Uterus (tissue), 2 donors: ENCODE measurements around the gene CHST1.

Experiments used
- POLR2A ChIP-seq, 2 donors: fragments of 450-650 bp; IDR thresholded peaks; one replicate each; pipeline ENCODE4 v1.6.1; 2016; ENCODE audit warnings: antibody characterized with exemption in 2 of 2, mild to moderate bottlenecking in 1 of 2, moderate library complexity in 1 of 2
- TF ChIP-seq, protein P1 (sequence below), 4 experiments: fragments of 200-600 bp in 2 of 4; fragments of 450-650 bp in 2 of 4; sonication (generic) in 2 of 4; IDR thresholded peaks; one replicate each; pipeline ENCODE4 v1.5.1; 2016 to 2019; ENCODE audit warnings: antibody characterized with exemption in 4 of 4, mild to moderate bottlenecking in 2 of 4, moderate library complexity in 1 of 4

- TF ChIP-seq, protein P1, sequence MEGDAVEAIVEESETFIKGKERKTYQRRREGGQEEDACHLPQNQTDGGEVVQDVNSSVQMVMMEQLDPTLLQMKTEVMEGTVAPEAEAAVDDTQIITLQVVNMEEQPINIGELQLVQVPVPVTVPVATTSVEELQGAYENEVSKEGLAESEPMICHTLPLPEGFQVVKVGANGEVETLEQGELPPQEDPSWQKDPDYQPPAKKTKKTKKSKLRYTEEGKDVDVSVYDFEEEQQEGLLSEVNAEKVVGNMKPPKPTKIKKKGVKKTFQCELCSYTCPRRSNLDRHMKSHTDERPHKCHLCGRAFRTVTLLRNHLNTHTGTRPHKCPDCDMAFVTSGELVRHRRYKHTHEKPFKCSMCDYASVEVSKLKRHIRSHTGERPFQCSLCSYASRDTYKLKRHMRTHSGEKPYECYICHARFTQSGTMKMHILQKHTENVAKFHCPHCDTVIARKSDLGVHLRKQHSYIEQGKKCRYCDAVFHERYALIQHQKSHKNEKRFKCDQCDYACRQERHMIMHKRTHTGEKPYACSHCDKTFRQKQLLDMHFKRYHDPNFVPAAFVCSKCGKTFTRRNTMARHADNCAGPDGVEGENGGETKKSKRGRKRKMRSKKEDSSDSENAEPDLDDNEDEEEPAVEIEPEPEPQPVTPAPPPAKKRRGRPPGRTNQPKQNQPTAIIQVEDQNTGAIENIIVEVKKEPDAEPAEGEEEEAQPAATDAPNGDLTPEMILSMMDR (IDR thresholded peaks at IDR 0.05), result no peak
- TF ChIP-seq POLR2A (IDR thresholded peaks at IDR 0.05), result no peak
Measured at GRCh38 chr11:45646275-45646927, 19.0 kb downstream of the CHST1 start.
